GM23338 (cell line): ENCODE data around the gene KCMF1. TPM values are rescaled to one million over a fixed set of nuclear protein-coding genes. Genes with fewer than 3 reads are reported as not detected.

Experiments
- ATAC-seq: fragments of 200-7000 bp; cut with Tn5 transposase; 3 replicates; pipeline ENCODE4 v1.9.1; 2020
- DNase-seq: peaks from one replicate; pipeline ENCODE4 v3.0.0-alpha.2; 2015; ENCODE audit warnings: low spot score
- H2AFZ ChIP-seq: fragments of 200-600 bp; sonication (generic); 2 replicates; pipeline ENCODE4 v1.8.0; 2016; ENCODE audit warnings: antibody characterized with exemption, mild to moderate bottlenecking, moderate library complexity
- H3F3A ChIP-seq: fragments of 200-600 bp; sonication (generic); replicated peaks from 2 replicates; pipeline ENCODE4 v1.8.0; 2017; ENCODE audit warnings: antibody characterized with exemption, mixed run types, low read depth
- H3K27ac ChIP-seq: fragments of 200-600 bp; sonication (generic); 2 replicates; pipeline ENCODE4 v1.6.1; 2016; ENCODE audit warnings: low read depth
- H3K27me3 ChIP-seq: fragments of 200-600 bp; sonication (generic); 2 replicates; pipeline ENCODE4 v1.8.0; 2016; ENCODE audit warnings: mild to moderate bottlenecking, mixed run types, moderate library complexity; ENCODE audit not compliant: insufficient read depth
- H3K36me3 ChIP-seq: fragments of 200-600 bp; sonication (generic); 2 replicates; pipeline ENCODE4 v1.8.0; 2016; ENCODE audit warnings: mild to moderate bottlenecking; ENCODE audit not compliant: insufficient read depth
- H3K4me1 ChIP-seq: fragments of 200-600 bp; sonication (generic); 2 replicates; pipeline ENCODE4 v1.8.0; 2016; ENCODE audit warnings: mild to moderate bottlenecking, moderate library complexity; ENCODE audit not compliant: insufficient read depth
- H3K4me2 ChIP-seq: fragments of 200-600 bp; sonication (generic); 2 replicates; pipeline ENCODE4 v1.7.1; 2017; ENCODE audit warnings: mixed run types
- H3K4me3 ChIP-seq: fragments of 200-600 bp; sonication (generic); 2 replicates; pipeline ENCODE4 v1.6.1; 2016; ENCODE audit warnings: mixed run types
- H3K79me2 ChIP-seq: fragments of 200-600 bp; sonication (generic); replicated peaks from 2 replicates; pipeline ENCODE4 v1.8.0; 2017; ENCODE audit warnings: mild to moderate bottlenecking; ENCODE audit not compliant: insufficient read depth
- H3K9me2 ChIP-seq: fragments of 200-600 bp; sonication (generic); 2 replicates; pipeline ENCODE4 v1.8.0; 2017; ENCODE audit not compliant: insufficient read depth
- H4K20me1 ChIP-seq: fragments of 200-600 bp; sonication (generic); replicated peaks from 2 replicates; pipeline ENCODE4 v1.8.0; 2017; ENCODE audit warnings: mild to moderate bottlenecking; ENCODE audit not compliant: insufficient read depth
- H3K27ac Mint-ChIP-seq: 2 replicates; pipeline ENCODE4 v1.8.0; 2020; ENCODE audit warnings: inconsistent platforms, mild to moderate bottlenecking, moderate library complexity, mixed read lengths
- H3K27me3 Mint-ChIP-seq: 3 replicates; pipeline ENCODE4 v1.8.0; 2022; ENCODE audit warnings: low read depth, mild to moderate bottlenecking, moderate library complexity, mixed read lengths, inconsistent platforms; ENCODE audit not compliant: insufficient read depth, poor library complexity
- H3K36me3 Mint-ChIP-seq: 3 replicates; pipeline ENCODE4 v1.8.0; 2021; ENCODE audit warnings: low read depth, mild to moderate bottlenecking, inconsistent platforms, moderate library complexity, mixed read lengths
- H3K4me1 Mint-ChIP-seq: 3 replicates; pipeline ENCODE4 v1.8.0; 2020; ENCODE audit warnings: mild to moderate bottlenecking, inconsistent platforms, mixed read lengths
- H3K4me3 Mint-ChIP-seq: 3 replicates; pipeline ENCODE4 v1.8.0; 2021; ENCODE audit warnings: moderate library complexity, mild to moderate bottlenecking, inconsistent platforms, mixed read lengths
- H3K9me3 Mint-ChIP-seq: 3 replicates; pipeline ENCODE4 v1.8.0; 2020; ENCODE audit warnings: moderate library complexity, mild to moderate bottlenecking, inconsistent platforms, mixed read lengths
- EZH2 ChIP-seq: fragments of 200-600 bp; sonication (generic); IDR thresholded peaks from one replicate; pipeline ENCODE4 v1.8.0; 2017; ENCODE audit warnings: antibody characterized with exemption, mild to moderate bottlenecking, low read depth; ENCODE audit not compliant: unreplicated experiment
- JUNB ChIP-seq: IDR thresholded peaks from one replicate; pipeline ENCODE4 v1.6.1; 2016; ENCODE audit warnings: antibody characterized with exemption; ENCODE audit not compliant: unreplicated experiment
- NANOG ChIP-seq: IDR thresholded peaks from 2 replicates; pipeline ENCODE4 v1.6.1; 2016; ENCODE audit warnings: antibody characterized with exemption, borderline replicate concordance
- POLR2AphosphoS5 ChIP-seq: IDR thresholded peaks from 2 replicates; pipeline ENCODE4 v1.6.1; 2016; ENCODE audit warnings: antibody characterized with exemption, low read depth
- STAT1 ChIP-seq: IDR thresholded peaks from one replicate; pipeline ENCODE4 v1.6.1; 2016; ENCODE audit warnings: antibody characterized with exemption; ENCODE audit not compliant: unreplicated experiment
- ZNF114 ChIP-seq: fragments of 250-450 bp; sonication (Bioruptor Pico); IDR thresholded peaks from 2 replicates; pipeline ENCODE4 v1.5.0; 2020; ENCODE audit warnings: mild to moderate bottlenecking, moderate library complexity
- ZNF331 ChIP-seq: fragments of 250-450 bp; sonication (Bioruptor Pico); IDR thresholded peaks from 2 replicates; pipeline ENCODE4 v1.5.0; 2020; ENCODE audit warnings: low read depth, mild to moderate bottlenecking, moderate library complexity
- polyA plus RNA-seq: library from polyadenylated mRNA; unstranded; fragments of >200 nt; fragmentation: Nextera tagmentation; extraction: Ambion mirVana; gene quantifications from 2 replicates; pipeline ENCODE4 v1.2.1, GENCODE V29; 2016
- total RNA-seq: library from RNA; depleted of rRNA; stranded (reverse); fragments of >200 nt; shearing (Covaris generic); gene quantifications from 2 replicates; pipeline ENCODE4 v1.2.3, GENCODE V29; 2014
- TF ChIP-seq, protein P1 (sequence below): fragments of 250-450 bp; sonication (Bioruptor Pico); IDR thresholded peaks from 2 replicates; pipeline ENCODE4 v1.5.0; 2020; ENCODE audit warnings: mild to moderate bottlenecking, moderate library complexity
- TF ChIP-seq, protein P2 (sequence below), 2 experiments: fragments of 200-600 bp in 1 of 2; sonication (generic) in 1 of 2; conservative IDR thresholded peaks; 2 replicates each; pipeline versions ENCODE4 v1.5.1 to v1.6.1; 2016 to 2017; ENCODE audit warnings: antibody characterized with exemption in 2 of 2, low read depth in 2 of 2, mild to moderate bottlenecking in 2 of 2, moderate library complexity in 1 of 2
- TF ChIP-seq, protein P3 (sequence below): IDR thresholded peaks from 2 replicates; pipeline ENCODE4 v1.6.1; 2016; ENCODE audit warnings: antibody characterized with exemption

The KCMF1 gene
- total and polyA plus RNA-seq, 2 experiments from 2014 or later, result 29.3 to 120 TPM

DNA sequence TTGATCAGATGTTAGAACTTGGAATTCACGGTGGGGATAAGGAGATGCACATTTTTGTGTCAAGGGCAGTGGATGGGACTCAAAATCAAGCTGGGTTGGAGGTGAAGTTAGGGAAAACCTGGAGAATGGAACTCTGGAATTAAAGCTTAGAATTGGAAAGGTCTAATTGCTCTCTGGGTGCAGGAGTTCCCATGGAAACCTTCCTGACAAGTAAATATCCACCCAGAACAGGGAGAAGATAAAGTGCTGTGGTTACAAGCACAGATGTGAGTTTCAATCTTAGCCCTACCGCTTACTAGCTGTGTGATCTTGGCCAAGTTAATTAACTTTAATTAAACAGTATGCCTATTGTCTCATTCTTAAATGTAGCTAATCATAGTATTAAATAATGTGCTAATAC is 90.9 kb downstream of the KCMF1 start:
- Histone ChIP-seq H3K27me3 (no peaks in the 10 kb centered on the region; the same call in 1 of the 2 replicates), H3K4me3 (no peak overlapping the region), H3K9me2 (no peaks in the 10 kb centered on the region), H3K36me3 (no peaks in the 10 kb centered on the region), H3K4me2 (no peak overlapping the region), H3K79me2 (no peaks in the 10 kb centered on the region), H2AFZ (no peak overlapping the region), H3F3A (0 out of 2 replicates have a peak, but pooled peaks cover 2% of the 10 kb centered on the region), H3K4me1 (peaks cover 11% of the 10 kb centered on the region), H3K27ac (no peak overlapping the region), H4K20me1 (no peaks in the 10 kb centered on the region)
- H3K36me3 Mint-ChIP-seq, result no peaks in the 10 kb centered on the region; the same call in 2 of the 3 replicates
- H3K4me3 Mint-ChIP-seq, result no peak overlapping the region
- TF ChIP-seq, protein P1, sequence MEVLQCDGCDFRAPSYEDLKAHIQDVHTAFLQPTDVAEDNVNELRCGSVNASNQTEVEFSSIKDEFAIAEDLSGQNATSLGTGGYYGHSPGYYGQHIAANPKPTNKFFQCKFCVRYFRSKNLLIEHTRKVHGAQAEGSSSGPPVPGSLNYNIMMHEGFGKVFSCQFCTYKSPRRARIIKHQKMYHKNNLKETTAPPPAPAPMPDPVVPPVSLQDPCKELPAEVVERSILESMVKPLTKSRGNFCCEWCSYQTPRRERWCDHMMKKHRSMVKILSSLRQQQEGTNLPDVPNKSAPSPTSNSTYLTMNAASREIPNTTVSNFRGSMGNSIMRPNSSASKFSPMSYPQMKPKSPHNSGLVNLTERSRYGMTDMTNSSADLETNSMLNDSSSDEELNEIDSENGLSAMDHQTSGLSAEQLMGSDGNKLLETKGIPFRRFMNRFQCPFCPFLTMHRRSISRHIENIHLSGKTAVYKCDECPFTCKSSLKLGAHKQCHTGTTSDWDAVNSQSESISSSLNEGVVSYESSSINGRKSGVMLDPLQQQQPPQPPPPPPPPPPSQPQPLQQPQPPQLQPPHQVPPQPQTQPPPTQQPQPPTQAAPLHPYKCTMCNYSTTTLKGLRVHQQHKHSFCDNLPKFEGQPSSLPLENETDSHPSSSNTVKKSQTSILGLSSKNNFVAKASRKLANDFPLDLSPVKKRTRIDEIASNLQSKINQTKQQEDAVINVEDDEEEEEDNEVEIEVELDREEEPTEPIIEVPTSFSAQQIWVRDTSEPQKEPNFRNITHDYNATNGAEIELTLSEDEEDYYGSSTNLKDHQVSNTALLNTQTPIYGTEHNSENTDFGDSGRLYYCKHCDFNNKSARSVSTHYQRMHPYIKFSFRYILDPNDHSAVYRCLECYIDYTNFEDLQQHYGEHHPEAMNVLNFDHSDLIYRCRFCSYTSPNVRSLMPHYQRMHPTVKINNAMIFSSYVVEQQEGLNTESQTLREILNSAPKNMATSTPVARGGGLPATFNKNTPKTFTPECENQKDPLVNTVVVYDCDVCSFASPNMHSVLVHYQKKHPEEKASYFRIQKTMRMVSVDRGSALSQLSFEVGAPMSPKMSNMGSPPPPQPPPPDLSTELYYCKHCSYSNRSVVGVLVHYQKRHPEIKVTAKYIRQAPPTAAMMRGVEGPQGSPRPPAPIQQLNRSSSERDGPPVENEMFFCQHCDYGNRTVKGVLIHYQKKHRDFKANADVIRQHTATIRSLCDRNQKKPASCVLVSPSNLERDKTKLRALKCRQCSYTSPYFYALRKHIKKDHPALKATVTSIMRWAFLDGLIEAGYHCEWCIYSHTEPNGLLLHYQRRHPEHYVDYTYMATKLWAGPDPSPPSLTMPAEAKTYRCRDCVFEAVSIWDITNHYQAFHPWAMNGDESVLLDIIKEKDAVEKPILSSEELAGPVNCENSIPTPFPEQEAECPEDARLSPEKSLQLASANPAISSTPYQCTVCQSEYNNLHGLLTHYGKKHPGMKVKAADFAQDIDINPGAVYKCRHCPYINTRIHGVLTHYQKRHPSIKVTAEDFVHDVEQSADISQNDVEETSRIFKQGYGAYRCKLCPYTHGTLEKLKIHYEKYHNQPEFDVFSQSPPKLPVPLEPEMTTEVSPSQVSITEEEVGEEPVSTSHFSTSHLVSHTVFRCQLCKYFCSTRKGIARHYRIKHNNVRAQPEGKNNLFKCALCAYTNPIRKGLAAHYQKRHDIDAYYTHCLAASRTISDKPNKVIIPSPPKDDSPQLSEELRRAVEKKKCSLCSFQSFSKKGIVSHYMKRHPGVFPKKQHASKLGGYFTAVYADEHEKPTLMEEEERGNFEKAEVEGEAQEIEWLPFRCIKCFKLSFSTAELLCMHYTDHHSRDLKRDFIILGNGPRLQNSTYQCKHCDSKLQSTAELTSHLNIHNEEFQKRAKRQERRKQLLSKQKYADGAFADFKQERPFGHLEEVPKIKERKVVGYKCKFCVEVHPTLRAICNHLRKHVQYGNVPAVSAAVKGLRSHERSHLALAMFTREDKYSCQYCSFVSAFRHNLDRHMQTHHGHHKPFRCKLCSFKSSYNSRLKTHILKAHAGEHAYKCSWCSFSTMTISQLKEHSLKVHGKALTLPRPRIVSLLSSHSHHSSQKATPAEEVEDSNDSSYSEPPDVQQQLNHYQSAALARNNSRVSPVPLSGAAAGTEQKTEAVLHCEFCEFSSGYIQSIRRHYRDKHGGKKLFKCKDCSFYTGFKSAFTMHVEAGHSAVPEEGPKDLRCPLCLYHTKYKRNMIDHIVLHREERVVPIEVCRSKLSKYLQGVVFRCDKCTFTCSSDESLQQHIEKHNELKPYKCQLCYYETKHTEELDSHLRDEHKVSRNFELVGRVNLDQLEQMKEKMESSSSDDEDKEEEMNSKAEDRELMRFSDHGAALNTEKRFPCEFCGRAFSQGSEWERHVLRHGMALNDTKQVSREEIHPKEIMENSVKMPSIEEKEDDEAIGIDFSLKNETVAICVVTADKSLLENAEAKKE (CRISPR knock-in tag), result no peak
- no peak for TF ChIP-seq EZH2
- H3K27me3 Mint-ChIP-seq, result peaks cover 14% of the 10 kb centered on the region
- DNase-seq (no peak), ATAC-seq (no peak)
- H3K27ac Mint-ChIP-seq, result no peak overlapping the region
- H3K4me1 Mint-ChIP-seq, result peaks cover 36% of the 10 kb centered on the region
- H3K9me3 Mint-ChIP-seq, result no peaks in the 10 kb centered on the region

- Histone ChIP-seq H3K36me3 (no peaks in the 10 kb centered on the region), H3K4me2 (no peak overlapping the region), H3K9me2 (no peaks in the 10 kb centered on the region), H3K27ac (no peak overlapping the region), H3K4me3 (no peak overlapping the region), H2AFZ (no peak overlapping the region), H3K27me3 (no peaks in the 10 kb centered on the region; the same call in 1 of the 2 replicates), H3F3A (0 out of 2 replicates have a peak, but pooled peaks cover 2% of the 10 kb centered on the region), H3K4me1 (peaks cover 11% of the 10 kb centered on the region), H4K20me1 (no peaks in the 10 kb centered on the region), H3K79me2 (no peaks in the 10 kb centered on the region)
- Mint-ChIP-seq H3K27me3 (peaks cover 11% of the 10 kb centered on the region), H3K9me3 (no peaks in the 10 kb centered on the region), H3K27ac (no peak overlapping the region), H3K4me3 (no peak overlapping the region), H3K4me1 (peaks cover 36% of the 10 kb centered on the region), H3K36me3 (no peaks in the 10 kb centered on the region; the same call in 2 of the 3 replicates)
- DNase-seq, result no peak
- no peak for ATAC-seq
- TF ChIP-seq, protein P2, sequence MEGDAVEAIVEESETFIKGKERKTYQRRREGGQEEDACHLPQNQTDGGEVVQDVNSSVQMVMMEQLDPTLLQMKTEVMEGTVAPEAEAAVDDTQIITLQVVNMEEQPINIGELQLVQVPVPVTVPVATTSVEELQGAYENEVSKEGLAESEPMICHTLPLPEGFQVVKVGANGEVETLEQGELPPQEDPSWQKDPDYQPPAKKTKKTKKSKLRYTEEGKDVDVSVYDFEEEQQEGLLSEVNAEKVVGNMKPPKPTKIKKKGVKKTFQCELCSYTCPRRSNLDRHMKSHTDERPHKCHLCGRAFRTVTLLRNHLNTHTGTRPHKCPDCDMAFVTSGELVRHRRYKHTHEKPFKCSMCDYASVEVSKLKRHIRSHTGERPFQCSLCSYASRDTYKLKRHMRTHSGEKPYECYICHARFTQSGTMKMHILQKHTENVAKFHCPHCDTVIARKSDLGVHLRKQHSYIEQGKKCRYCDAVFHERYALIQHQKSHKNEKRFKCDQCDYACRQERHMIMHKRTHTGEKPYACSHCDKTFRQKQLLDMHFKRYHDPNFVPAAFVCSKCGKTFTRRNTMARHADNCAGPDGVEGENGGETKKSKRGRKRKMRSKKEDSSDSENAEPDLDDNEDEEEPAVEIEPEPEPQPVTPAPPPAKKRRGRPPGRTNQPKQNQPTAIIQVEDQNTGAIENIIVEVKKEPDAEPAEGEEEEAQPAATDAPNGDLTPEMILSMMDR (conservative IDR thresholded peaks at IDR 0.05; ENCODE audit: low read depth in 2 of 2), result no peak
- TF ChIP-seq POLR2AphosphoS5, result no peak
- TF ChIP-seq ZNF114 (CRISPR knock-in tag), result no peak
- no peak for TF ChIP-seq ZNF331 (CRISPR knock-in tag)
- TF ChIP-seq NANOG, result no peak
- TF ChIP-seq JUNB, result no peak
- TF ChIP-seq, protein P3, sequence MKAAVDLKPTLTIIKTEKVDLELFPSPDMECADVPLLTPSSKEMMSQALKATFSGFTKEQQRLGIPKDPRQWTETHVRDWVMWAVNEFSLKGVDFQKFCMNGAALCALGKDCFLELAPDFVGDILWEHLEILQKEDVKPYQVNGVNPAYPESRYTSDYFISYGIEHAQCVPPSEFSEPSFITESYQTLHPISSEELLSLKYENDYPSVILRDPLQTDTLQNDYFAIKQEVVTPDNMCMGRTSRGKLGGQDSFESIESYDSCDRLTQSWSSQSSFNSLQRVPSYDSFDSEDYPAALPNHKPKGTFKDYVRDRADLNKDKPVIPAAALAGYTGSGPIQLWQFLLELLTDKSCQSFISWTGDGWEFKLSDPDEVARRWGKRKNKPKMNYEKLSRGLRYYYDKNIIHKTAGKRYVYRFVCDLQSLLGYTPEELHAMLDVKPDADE, result no peak
- TF ChIP-seq STAT1, result no peak
Observed at GRCh38 chr2:85062565-85062964, 91.6 kb downstream of the KCMF1 start.
